Transverse colon (tissue), 4 donors: ENCODE data around the gene FXYD6. TPM values are rescaled to one million over a fixed set of nuclear protein-coding genes. Genes with fewer than 3 reads are reported as not detected.

ENCODE experiments used
- DNase-seq: peaks from one replicate; pipeline ENCODE4 v3.0.0-alpha.2; 2019
- H3K27ac ChIP-seq, 4 donors: fragments of 200-600 bp; sonication (generic); 2 replicates each; pipeline ENCODE4 v1.5.1; 2016 to 2018; ENCODE audit warnings: inconsistent platforms in 4 of 4
- H3K27me3 ChIP-seq: fragments of 200-600 bp; sonication (generic); 2 replicates; pipeline ENCODE4 v1.5.1; 2017; ENCODE audit warnings: inconsistent platforms
- H3K36me3 ChIP-seq, 4 donors: fragments of 200-600 bp; sonication (generic); 2 replicates each; pipeline ENCODE4 v1.5.1; 2017 to 2019; ENCODE audit warnings: inconsistent platforms in 4 of 4
- H3K4me1 ChIP-seq, 4 donors: fragments of 200-600 bp; sonication (generic); 2 replicates each; pipeline ENCODE4 v1.5.1; 2017 to 2020; ENCODE audit warnings: inconsistent platforms in 4 of 4
- H3K4me3 ChIP-seq, 4 donors: fragments of 200-600 bp; sonication (generic); 1 replicate in 1 of 4; 2 replicates in 3 of 4; pipeline versions ENCODE4 v1.5.1 to v1.6.1; 2017 to 2019; ENCODE audit warnings: inconsistent platforms in 4 of 4
- H3K9me3 ChIP-seq, 2 donors: fragments of 200-600 bp; sonication (generic); 2 replicates each; pipeline ENCODE4 v1.5.1; 2017 to 2019; ENCODE audit warnings: inconsistent platforms in 2 of 2
- EP300 ChIP-seq: sonication (generic); formaldehyde crosslinking; IDR thresholded peaks from one replicate; pipeline ENCODE4 v1.6.1; 2017; ENCODE audit warnings: antibody characterized with exemption, low read depth
- POLR2A ChIP-seq: fragments of 450-650 bp; IDR thresholded peaks from one replicate; pipeline ENCODE4 v1.6.1; 2016; ENCODE audit warnings: antibody characterized with exemption, mild to moderate bottlenecking, moderate library complexity
- POLR2AphosphoS5 ChIP-seq, 3 donors: sonication (generic); formaldehyde crosslinking; IDR thresholded peaks; one replicate each; pipeline ENCODE4 v1.6.1; 2016; ENCODE audit warnings: antibody characterized with exemption in 3 of 3
- WGBS, 2 donors: methylation state at CpG; one replicate each; pipeline ENCODE4 v1.1.5; 2018; ENCODE audit warnings: low coverage in 1 of 2; 5-methylcytosine and 5-hydroxymethylcytosine counted together
- in situ Hi-C, 4 donors: fragments of 200-750 bp; cut with MboI; loops; one replicate each; pipeline versions ENCODE4 v1.15.0 to v1.15.1; 2017; ENCODE audit warnings: low sequenced_read_pairs in 3 of 4, low pct_ligation_motif_present in 1 of 4, low pct_unique_long_range_greater_than_20kb in 1 of 4
- intact Hi-C: fragments of 100-400 bp; cut with DNase I; formaldehyde crosslinking; loops from one replicate; pipeline ENCODE4 v1.15.1; 2023; ENCODE audit warnings: low total_unique reads
- total RNA-seq, 4 donors: library from RNA; depleted of rRNA; stranded (reverse); fragments of >200 nt; gene quantifications; one replicate each; pipeline ENCODE4 v1.1.0, GENCODE V29; 2016
- TF ChIP-seq, protein P1 (sequence below), 5 experiments: fragments of 200-600 bp in 3 of 5; fragments of 450-650 bp in 2 of 5; sonication (generic) in 3 of 5; IDR thresholded peaks; 1 replicate in 2 of 5; 2 replicates in 3 of 5; pipeline ENCODE4 v1.5.1; 2016 to 2017; ENCODE audit warnings: antibody characterized with exemption in 5 of 5, inconsistent platforms in 3 of 5, mild to moderate bottlenecking in 2 of 5, moderate library complexity in 1 of 5

Gene FXYD6
- total RNA-seq, 4 donors from 2014 or later = 29.2 to 62.5 (median 46.0) TPM

- in situ Hi-C loops = no loop called here
- Histone ChIP-seq H3K27me3 (no peaks in the 10 kb centered on the region), H3K4me3 (no peak overlapping the region), H3K27ac (no peak overlapping the region), H3K4me1 (peaks cover 0 to 20% (median 3%) of the 10 kb centered on the region in 4 donors), H3K9me3 (no peaks in the 10 kb centered on the region), H3K36me3 (no peaks in the 10 kb centered on the region)
- DNase-seq = no peak
- whole genome bisulfite sequencing, 2 donors = 80 to 93% methylated on average over 3 to 8 of the region's 8 CpGs
- intact Hi-C loops = no loop called here
- TF ChIP-seq POLR2AphosphoS5 (IDR thresholded peaks at IDR 0.05) = no peak
- no peak for TF ChIP-seq POLR2A
- no peak for TF ChIP-seq EP300
- TF ChIP-seq, protein P1, sequence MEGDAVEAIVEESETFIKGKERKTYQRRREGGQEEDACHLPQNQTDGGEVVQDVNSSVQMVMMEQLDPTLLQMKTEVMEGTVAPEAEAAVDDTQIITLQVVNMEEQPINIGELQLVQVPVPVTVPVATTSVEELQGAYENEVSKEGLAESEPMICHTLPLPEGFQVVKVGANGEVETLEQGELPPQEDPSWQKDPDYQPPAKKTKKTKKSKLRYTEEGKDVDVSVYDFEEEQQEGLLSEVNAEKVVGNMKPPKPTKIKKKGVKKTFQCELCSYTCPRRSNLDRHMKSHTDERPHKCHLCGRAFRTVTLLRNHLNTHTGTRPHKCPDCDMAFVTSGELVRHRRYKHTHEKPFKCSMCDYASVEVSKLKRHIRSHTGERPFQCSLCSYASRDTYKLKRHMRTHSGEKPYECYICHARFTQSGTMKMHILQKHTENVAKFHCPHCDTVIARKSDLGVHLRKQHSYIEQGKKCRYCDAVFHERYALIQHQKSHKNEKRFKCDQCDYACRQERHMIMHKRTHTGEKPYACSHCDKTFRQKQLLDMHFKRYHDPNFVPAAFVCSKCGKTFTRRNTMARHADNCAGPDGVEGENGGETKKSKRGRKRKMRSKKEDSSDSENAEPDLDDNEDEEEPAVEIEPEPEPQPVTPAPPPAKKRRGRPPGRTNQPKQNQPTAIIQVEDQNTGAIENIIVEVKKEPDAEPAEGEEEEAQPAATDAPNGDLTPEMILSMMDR (IDR thresholded peaks at IDR 0.05) = no peak
Measured at GRCh38 chr11:117835576-117835975, 40.9 kb downstream of the FXYD6 start.

DNA sequence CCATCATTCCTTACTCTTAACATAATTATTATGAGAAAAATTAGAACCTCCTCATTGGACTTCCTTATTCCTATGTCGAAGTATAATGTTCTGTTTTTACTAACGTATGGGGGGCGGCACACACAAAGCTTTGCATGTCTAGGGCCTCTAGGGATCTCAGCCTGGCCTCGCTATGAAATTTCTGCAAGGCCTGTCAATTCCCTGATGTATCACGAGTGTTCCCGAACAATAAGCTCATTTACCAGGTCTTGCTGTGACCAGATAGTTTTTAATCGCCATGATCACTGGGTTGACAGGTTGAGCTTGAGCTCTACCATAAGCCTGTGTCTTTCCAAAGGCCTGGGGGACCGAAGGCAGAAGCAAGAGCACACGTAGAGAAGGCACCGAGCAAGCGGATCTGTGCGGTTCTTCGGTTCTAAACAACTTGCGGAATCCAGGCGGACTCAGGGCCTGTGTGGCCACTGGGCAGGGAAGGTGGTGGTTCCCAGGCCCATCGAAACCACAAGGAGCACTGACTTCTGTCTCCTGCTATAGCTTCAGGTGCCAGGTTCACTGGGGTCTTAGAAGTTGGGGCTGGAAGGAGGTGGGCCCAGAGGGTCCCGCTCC, 41.5 kb downstream of the FXYD6 start:
- peaks cover 0 to 20% (median 3%) of the 10 kb centered on the region in 4 donors for H3K4me1 ChIP-seq
- no peak for TF ChIP-seq EP300
- TF ChIP-seq, protein P1 (IDR thresholded peaks at IDR 0.05) = no peak
- no peak for TF ChIP-seq POLR2AphosphoS5 (IDR thresholded peaks at IDR 0.05)
- TF ChIP-seq POLR2A = no peak
- H3K27ac ChIP-seq = no peak overlapping the region
- intact Hi-C loops (no loop called here), in situ Hi-C loops (no loop called here)
- peak; percentile 1 for DNase-seq
- no peaks in the 10 kb centered on the region for H3K27me3 ChIP-seq
- no peaks in the 10 kb centered on the region for H3K36me3 ChIP-seq
- H3K9me3 ChIP-seq = no peaks in the 10 kb centered on the region
- 84 to 88% methylated on average over 10 to 17 of the region's 17 CpGs for WGBS, 2 donors
- H3K4me3 ChIP-seq = no peak overlapping the region

DNA sequence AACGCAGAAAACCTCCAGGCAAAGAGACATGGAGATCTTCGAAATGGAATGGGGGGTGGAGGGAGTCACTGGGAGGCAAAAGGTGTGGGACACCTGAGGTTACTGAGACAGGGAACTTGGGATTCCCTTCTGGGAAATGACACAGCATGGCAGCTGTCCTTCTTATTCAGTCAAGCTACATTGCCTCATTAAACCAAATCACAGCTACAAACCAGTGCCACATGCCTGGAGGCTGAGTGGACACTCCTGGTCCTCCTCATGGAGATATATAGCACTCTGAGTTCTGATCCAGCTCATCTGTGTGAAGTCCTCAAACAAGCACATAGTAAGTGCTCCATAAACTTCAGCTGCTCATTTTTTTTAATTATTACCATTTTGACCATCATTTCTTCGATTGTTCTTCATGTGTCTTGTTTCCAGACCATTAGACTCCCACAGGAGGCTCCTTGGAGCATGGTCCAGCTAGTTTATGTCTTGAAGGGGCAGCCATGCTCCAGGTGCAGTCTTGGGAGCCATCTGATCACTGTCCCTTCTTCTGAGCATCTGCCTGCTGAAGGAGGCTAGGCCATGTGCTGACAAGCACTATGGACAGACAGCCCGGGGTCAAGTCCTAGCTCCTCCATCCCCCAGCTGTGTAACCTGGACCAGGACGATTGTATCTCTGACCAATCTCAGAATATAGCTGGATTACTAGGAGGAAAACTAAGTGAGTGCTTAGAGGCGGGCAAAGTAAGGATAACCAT, 42.2 kb downstream of the FXYD6 start:
- peaks cover 0 to 23% (median 3%) of the 10 kb centered on the region in 4 donors for H3K4me1 ChIP-seq
- TF ChIP-seq, protein P1 (IDR thresholded peaks at IDR 0.05) = no peak
- TF ChIP-seq POLR2AphosphoS5 (IDR thresholded peaks at IDR 0.05) (no peak), EP300 (no peak), POLR2A (no peak)
- in situ Hi-C loops (no loop called here), intact Hi-C loops (no loop called here)
- H3K36me3 ChIP-seq = no peaks in the 10 kb centered on the region
- no peak overlapping the region for H3K4me3 ChIP-seq
- H3K9me3 ChIP-seq = no peaks in the 10 kb centered on the region
- 75 to 88% methylated on average over 3 to 6 of the region's 6 CpGs for WGBS, 2 donors
- H3K27ac ChIP-seq = peak overlapping the region; percentile 41 to 45 (median 42)
- H3K27me3 ChIP-seq = no peaks in the 10 kb centered on the region
- peak; percentile 4 for DNase-seq

GRCh38 chr11:117833401-117833891, 43.0 kb downstream of the FXYD6 start:
- 33 to 57% methylated on average over 1 to 6 of the region's 7 CpGs for WGBS, 2 donors
- intact Hi-C loops = no loop called here
- H3K36me3 ChIP-seq = no peaks in the 10 kb centered on the region
- H3K27ac ChIP-seq = peak overlapping the region; percentile 41 to 45 (median 42)
- H3K27me3 ChIP-seq = no peaks in the 10 kb centered on the region
- peak; percentile 82 for DNase-seq
- H3K9me3 ChIP-seq = no peaks in the 10 kb centered on the region
- H3K4me3 ChIP-seq = no peak overlapping the region
- in situ Hi-C loops = no loop called here
- H3K4me1 ChIP-seq = peaks cover under 1 to 30% (median 8%) of the 10 kb centered on the region in 4 donors
- TF ChIP-seq EP300 (no peak), POLR2A (peak; percentile 23), POLR2AphosphoS5 (IDR thresholded peaks at IDR 0.05) (peak in 2 of 3 donors; percentile 18 to 40)
